ENCODE data around the gene STAT3. TPM values are rescaled to one million over a fixed set of nuclear protein-coding genes. Genes with fewer than 3 reads are reported as not detected.

The STAT3 gene
- total RNA-seq, 1 donor from 2014 or later = 116 TPM

- H3K27me3 ChIP-seq (ENCODE audit: low read depth) = no peaks in the 10 kb centered on the region
- H3K27ac ChIP-seq (replicated peaks) = peak overlapping the region; percentile 34
- no peaks in the 10 kb centered on the region for H3K9me3 ChIP-seq (replicated peaks)
- TF ChIP-seq CTCF (IDR thresholded peaks at IDR 0.05; ENCODE audit: borderline replicate concordance) = no peak
- H3K36me3 ChIP-seq = peaks cover 80% of the 10 kb centered on the region
- no peak for DNase-seq
- intact Hi-C loops (cut with micrococcal nuclease) = loop anchor here (5.0 kb wide), 2 partner anchors 92 to 212 kb away; no protein-coding TSS in a partner anchor
- peaks cover 82% of the 10 kb centered on the region for H3K4me1 ChIP-seq
- H3K4me3 ChIP-seq = no peak overlapping the region
Measured at GRCh38 chr17:42315402-42316156, 72.7 kb downstream of the STAT3 start.

DNA sequence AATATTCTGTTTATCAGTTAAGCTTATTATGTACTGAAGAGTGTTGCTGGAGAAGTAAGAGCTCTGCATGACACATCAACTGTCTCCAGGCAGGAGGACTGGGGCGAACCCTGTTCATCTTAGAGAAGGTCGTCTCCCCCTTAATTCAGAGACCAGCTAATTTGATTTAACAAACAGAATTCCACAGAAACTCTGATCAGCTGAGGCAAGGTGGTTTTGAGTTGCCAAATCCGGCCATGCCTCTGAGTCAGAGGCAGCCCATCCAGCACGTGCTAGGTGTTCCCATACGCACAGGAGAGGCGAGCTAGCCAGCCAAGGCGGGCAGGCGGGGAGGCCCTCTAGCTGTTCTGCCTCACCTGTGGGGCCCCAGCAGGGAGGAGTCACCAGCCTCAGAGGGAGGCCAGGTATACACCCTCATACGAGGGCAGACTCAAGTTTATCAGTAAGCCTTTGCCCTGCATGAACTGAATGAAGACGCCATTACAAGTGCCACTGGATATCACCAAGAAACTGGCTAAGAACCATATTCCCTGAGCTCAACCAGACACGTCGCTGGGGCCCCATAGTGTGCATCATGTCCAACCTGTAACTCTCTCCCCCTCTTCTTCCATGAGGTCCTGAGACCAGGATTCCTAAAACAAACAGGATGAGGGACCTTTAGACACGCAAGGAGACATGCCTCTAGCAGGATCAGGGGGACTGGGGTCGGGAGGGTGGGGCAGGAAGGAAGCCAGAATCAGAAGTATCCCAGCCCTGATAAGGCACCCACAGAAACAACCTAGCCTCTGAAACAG, 74.3 kb downstream of the STAT3 start:
- Histone ChIP-seq H3K9me3 (replicated peaks) (no peaks in the 10 kb centered on the region), H3K36me3 (peaks cover 73% of the 10 kb centered on the region), H3K4me3 (no peak overlapping the region), H3K27ac (replicated peaks) (peak overlapping the region; percentile 34), H3K4me1 (peaks cover 75% of the 10 kb centered on the region), H3K27me3 (ENCODE audit: low read depth) (no peaks in the 10 kb centered on the region)
- no peak for TF ChIP-seq CTCF (IDR thresholded peaks at IDR 0.05; ENCODE audit: borderline replicate concordance)
- intact Hi-C loops (cut with micrococcal nuclease) = no loop called here
- DNase-seq = no peak

- TF ChIP-seq CTCF (IDR thresholded peaks at IDR 0.05; ENCODE audit: borderline replicate concordance) = no peak
- no peak for DNase-seq
- intact Hi-C loops (cut with micrococcal nuclease) = no loop called here
- peaks cover 72% of the 10 kb centered on the region for H3K36me3 ChIP-seq
- H3K27ac ChIP-seq (replicated peaks) = peak overlapping the region; percentile 34
- no peak overlapping the region for H3K4me3 ChIP-seq
- H3K27me3 ChIP-seq (ENCODE audit: low read depth) = no peaks in the 10 kb centered on the region
- H3K9me3 ChIP-seq (replicated peaks) = no peaks in the 10 kb centered on the region
- H3K4me1 ChIP-seq = peaks cover 70% of the 10 kb centered on the region
Measured at GRCh38 chr17:42313389-42313772, 74.9 kb downstream of the STAT3 start.

DNA sequence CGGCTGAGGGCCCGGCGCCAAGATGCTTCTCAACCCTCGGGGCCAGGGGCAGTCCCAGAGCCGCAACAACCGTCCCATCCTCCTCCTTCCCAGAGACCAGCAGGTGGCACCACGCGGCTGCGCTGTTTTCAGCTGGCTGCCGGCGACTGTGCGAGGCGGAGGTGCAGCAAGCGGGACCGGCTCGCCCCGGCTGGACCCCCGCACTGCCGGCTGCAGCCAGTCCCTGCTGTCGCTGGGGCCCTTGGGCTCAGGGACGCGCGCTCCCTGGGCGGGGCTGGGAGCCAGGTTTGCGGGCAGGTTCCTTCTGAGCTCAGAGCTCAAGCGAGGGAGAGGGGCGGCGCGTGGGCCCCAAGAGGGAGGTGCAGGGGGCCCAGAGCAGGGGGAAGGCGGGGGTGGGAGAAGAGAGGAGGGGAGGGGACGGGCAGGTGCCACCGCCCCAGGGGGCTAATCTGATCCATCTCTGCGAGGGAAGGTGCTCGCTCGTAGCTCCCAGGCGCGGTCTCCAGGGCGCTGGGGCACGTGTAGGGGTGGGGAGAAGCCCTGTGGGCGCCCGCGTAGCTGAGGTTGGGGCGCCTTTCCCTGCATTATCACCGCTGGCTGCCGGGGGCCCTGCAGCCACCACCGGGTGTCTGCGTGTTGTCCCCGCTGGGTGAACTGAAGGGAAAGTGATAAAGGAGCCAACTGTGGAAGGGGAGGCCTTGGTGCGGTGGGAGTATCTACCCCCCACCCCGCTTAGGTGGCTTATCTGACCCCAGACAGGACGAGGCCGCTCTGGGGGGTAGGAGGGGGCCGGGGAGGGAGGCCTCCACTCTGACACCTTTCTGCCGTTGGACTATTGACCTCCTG, 75.7 kb downstream of the STAT3 start:
- intact Hi-C loops (cut with micrococcal nuclease) = no loop called here
- H3K4me1 ChIP-seq = peaks cover 61% of the 10 kb centered on the region
- DNase-seq = peak; percentile 88

More for the DNA sequence above, 75.7 kb downstream of the STAT3 start:
- peak overlapping the region; percentile 50 for H3K4me3 ChIP-seq
- H3K36me3 ChIP-seq = peaks cover 70% of the 10 kb centered on the region
- peak overlapping the region; percentile 88 for H3K27ac ChIP-seq (replicated peaks)
- TF ChIP-seq CTCF (IDR thresholded peaks at IDR 0.05; ENCODE audit: borderline replicate concordance) = peak; percentile 76
- H3K9me3 ChIP-seq (replicated peaks) = no peaks in the 10 kb centered on the region
- H3K27me3 ChIP-seq (ENCODE audit: low read depth) = no peaks in the 10 kb centered on the region
